NT2/D1 (cell line): Measurements from ENCODE around the gene PROSER3.

ENCODE experiments used
- YY1 ChIP-seq: IDR thresholded peaks from 2 replicates; pipeline ENCODE4 v1.6.1; 2011; ENCODE audit not compliant: insufficient read length, insufficient read depth
- ZNF274 ChIP-seq: IDR thresholded peaks from 2 replicates; pipeline ENCODE4 v1.6.1; 2011; ENCODE audit warnings: mild to moderate bottlenecking, low read depth, low read length

- no peak for TF ChIP-seq ZNF274
- TF ChIP-seq YY1, result no peak
Observed at GRCh38 chr19:35757749-35758608, at the start of gene PROSER3.
